K562 (cell line): ENCODE results near the gene GPNMB. TPM values are rescaled to one million over a fixed set of nuclear protein-coding genes. Genes with fewer than 3 reads are reported as not detected.

Experiments
- polyA plus RNA-seq, 8 experiments: library from polyadenylated mRNA; depleted of rRNA in 4 of 8; stranded (reverse) in 5 of 8; unstranded in 3 of 8; fragments of >200 nt; fragmentation: Nextera tagmentation in 2 of 8; fragmentation: Illumina TruSeq in 1 of 8; extraction: Ambion mirVana in 2 of 8; extraction: Trizol in 1 of 8; gene quantifications; 2 replicates each; pipeline versions ENCODE4 v1.2.1 to v1.2.3, GENCODE V29; 2011 to 2014; ENCODE audit warnings: inconsistent platforms in 1 of 8, missing spikeins in 1 of 8
- total RNA-seq, 7 experiments: library from RNA; depleted of rRNA in 6 of 7; stranded (reverse); fragments of >200 nt in 6 of 7; fragmentation: Illumina TruSeq in 2 of 7; extraction: Trizol in 2 of 7; gene quantifications; 2 replicates each; pipeline versions ENCODE4 v1.2.1 to v1.2.3, GENCODE V29; 2011 to 2021; ENCODE audit warnings: low replicate concordance in 1 of 7
- TF ChIP-seq, protein P1 (sequence below), 2 experiments: fragments of 450-650 bp; formaldehyde crosslinking in 1 of 2; IDR thresholded peaks; 2 replicates each; pipeline versions ENCODE4 v1.4.0 to v1.6.1; 2014 to 2020; ENCODE audit warnings: mild to moderate bottlenecking in 2 of 2, borderline replicate concordance in 1 of 2, low read depth in 1 of 2

The GPNMB gene
- total and polyA plus RNA-seq, 9 of the 15 experiments (the other 6 are each of a cell fraction or from before 2014, with no cell fraction given): 0.15 to 0.72 (median 0.33) TPM

DNA sequence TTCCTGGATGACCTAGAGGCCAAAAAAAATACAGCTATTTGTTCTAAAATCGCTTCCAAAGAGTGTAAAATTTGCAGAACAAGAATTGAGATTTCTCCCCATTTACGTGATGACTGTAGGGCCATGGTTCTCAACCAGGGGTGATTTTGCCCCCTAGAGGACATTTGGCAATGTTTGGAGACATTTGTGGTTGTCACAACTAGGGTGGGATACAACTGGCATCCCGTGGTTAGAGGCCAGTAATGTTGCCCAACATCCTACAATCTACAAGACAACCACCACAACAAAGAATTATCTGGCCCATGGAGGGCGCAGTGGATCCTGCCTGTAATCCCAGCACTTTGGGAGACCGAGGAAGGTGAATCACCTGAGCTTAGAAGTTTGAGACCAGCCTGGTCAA is 29.8 kb downstream of the GPNMB start (continued):
- TF ChIP-seq, protein P1, sequence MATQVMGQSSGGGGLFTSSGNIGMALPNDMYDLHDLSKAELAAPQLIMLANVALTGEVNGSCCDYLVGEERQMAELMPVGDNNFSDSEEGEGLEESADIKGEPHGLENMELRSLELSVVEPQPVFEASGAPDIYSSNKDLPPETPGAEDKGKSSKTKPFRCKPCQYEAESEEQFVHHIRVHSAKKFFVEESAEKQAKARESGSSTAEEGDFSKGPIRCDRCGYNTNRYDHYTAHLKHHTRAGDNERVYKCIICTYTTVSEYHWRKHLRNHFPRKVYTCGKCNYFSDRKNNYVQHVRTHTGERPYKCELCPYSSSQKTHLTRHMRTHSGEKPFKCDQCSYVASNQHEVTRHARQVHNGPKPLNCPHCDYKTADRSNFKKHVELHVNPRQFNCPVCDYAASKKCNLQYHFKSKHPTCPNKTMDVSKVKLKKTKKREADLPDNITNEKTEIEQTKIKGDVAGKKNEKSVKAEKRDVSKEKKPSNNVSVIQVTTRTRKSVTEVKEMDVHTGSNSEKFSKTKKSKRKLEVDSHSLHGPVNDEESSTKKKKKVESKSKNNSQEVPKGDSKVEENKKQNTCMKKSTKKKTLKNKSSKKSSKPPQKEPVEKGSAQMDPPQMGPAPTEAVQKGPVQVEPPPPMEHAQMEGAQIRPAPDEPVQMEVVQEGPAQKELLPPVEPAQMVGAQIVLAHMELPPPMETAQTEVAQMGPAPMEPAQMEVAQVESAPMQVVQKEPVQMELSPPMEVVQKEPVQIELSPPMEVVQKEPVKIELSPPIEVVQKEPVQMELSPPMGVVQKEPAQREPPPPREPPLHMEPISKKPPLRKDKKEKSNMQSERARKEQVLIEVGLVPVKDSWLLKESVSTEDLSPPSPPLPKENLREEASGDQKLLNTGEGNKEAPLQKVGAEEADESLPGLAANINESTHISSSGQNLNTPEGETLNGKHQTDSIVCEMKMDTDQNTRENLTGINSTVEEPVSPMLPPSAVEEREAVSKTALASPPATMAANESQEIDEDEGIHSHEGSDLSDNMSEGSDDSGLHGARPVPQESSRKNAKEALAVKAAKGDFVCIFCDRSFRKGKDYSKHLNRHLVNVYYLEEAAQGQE (IDR thresholded peaks at IDR 0.05; ENCODE audit: borderline replicate concordance): peak; percentile 16; the same call in 1 of the 2 replicates
- TF ChIP-seq, protein P1 (CRISPR knock-in tag; IDR thresholded peaks at IDR 0.05; ENCODE audit: low read depth): no peak
